MCF 10A (cell line): Measurements from ENCODE around the gene SGK2. TPM values are rescaled to one million over a fixed set of nuclear protein-coding genes. Genes with fewer than 3 reads are reported as not detected.
A peak's percentile ranks its signal among the peaks of the same experiment; 100 is the strongest.

Experiments
- BruUV-seq: library from RNA; stranded (reverse); fragments of 400-500 nt; replicated peaks from 2 replicates; lab custom pipeline; 2021; lab: Mats Ljungman, UMichigan
- CTCF ChIA-PET: fragments of 300-600 bp; sonication (Branson Sonifier 250); formaldehyde crosslinking; extraction: SDS; loops from one replicate; lab custom pipeline; 2021; ENCODE audit warnings: antibody characterized with exemption, inconsistent platforms; lab: Yijun Ruan, JAX
- POLR2A ChIA-PET: fragments of 300-600, 350-650 bp; sonication (Branson Sonifier 250); formaldehyde crosslinking; extraction: SDS; loops from one replicate; lab custom pipeline; 2020; ENCODE audit warnings: antibody characterized with exemption, inconsistent platforms; lab: Yijun Ruan, JAX
- DNase-seq: peaks from one replicate; pipeline ENCODE4 v3.0.0-alpha.2; 2018; ENCODE audit not compliant: unreplicated experiment
- H3K27ac Mint-ChIP-seq: one replicate; pipeline ENCODE4 v1.8.0; 2022; ENCODE audit warnings: mild to moderate bottlenecking, low read depth, mixed read lengths; ENCODE audit not compliant: unreplicated experiment
- H3K27me3 Mint-ChIP-seq: one replicate; pipeline ENCODE4 v1.8.0; 2022; ENCODE audit warnings: mixed read lengths; ENCODE audit not compliant: insufficient read depth, unreplicated experiment
- H3K36me3 Mint-ChIP-seq: one replicate; pipeline ENCODE4 v1.8.0; 2022; ENCODE audit warnings: mild to moderate bottlenecking, moderate library complexity, mixed read lengths; ENCODE audit not compliant: insufficient read depth, unreplicated experiment
- H3K4me1 Mint-ChIP-seq: one replicate; pipeline ENCODE4 v1.8.0; 2022; ENCODE audit warnings: mixed read lengths; ENCODE audit not compliant: insufficient read depth, unreplicated experiment
- H3K4me3 Mint-ChIP-seq: one replicate; pipeline ENCODE4 v1.8.0; 2022; ENCODE audit warnings: mild to moderate bottlenecking, moderate library complexity, mixed read lengths; ENCODE audit not compliant: unreplicated experiment
- H3K9me3 Mint-ChIP-seq: one replicate; pipeline ENCODE4 v1.8.0; 2022; ENCODE audit warnings: mixed read lengths; ENCODE audit not compliant: unreplicated experiment
- intact Hi-C: fragments of 100-400 bp; cut with micrococcal nuclease; formaldehyde crosslinking; loops from 2 replicates; pipeline ENCODE4 v1.14.1; 2022
- total RNA-seq: library from RNA; stranded (reverse); gene quantifications from 2 replicates; pipeline ENCODE4 v1.2.3, GENCODE V29; 2022
- TF ChIP-seq, protein P1 (sequence below): fragments of 200-600 bp; IDR thresholded peaks from one replicate; pipeline ENCODE4 v1.8.0; 2022; ENCODE audit warnings: antibody characterized with exemption, mild to moderate bottlenecking; ENCODE audit not compliant: unreplicated experiment

The SGK2 gene
- total RNA-seq, 1 experiment from 2014 or later = 0.33 TPM

DNA sequence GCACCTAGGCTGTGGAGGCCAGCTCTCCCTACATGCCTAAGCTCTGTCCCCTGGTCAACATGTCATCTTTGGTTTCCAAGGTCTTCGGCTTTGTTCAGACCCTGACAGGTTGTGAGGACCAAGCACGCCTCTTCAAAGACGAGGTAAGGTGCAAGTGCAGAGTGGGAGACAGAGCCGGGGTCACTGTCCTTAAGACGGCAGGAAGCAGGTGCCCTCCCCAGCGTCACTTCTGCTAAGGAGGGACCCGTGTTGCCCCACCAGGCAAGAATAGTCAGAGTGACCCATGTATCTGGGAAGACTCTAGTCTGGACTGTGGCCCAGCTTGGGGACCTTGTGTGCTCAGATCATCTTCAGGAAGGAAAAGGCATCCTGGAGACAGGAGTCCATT is 18.2 kb upstream of the SGK2 start:
- ChIA-PET POLR2A (no interaction called here), CTCF (interaction anchor here (0.6 to 6.1 kb wide), 9 partner anchors 10 to 665 kb away, joined by 3 to 81 read pairs (median 52); no protein-coding TSS in a partner anchor)
- no peak for DNase-seq
- no peak overlapping the region for H3K4me3 Mint-ChIP-seq
- H3K9me3 Mint-ChIP-seq = no peaks in the 10 kb centered on the region
- H3K36me3 Mint-ChIP-seq = peaks cover 7% of the 10 kb centered on the region
- intact Hi-C loops = no loop called here
- H3K27ac Mint-ChIP-seq = no peak overlapping the region
- TF ChIP-seq, protein P1, sequence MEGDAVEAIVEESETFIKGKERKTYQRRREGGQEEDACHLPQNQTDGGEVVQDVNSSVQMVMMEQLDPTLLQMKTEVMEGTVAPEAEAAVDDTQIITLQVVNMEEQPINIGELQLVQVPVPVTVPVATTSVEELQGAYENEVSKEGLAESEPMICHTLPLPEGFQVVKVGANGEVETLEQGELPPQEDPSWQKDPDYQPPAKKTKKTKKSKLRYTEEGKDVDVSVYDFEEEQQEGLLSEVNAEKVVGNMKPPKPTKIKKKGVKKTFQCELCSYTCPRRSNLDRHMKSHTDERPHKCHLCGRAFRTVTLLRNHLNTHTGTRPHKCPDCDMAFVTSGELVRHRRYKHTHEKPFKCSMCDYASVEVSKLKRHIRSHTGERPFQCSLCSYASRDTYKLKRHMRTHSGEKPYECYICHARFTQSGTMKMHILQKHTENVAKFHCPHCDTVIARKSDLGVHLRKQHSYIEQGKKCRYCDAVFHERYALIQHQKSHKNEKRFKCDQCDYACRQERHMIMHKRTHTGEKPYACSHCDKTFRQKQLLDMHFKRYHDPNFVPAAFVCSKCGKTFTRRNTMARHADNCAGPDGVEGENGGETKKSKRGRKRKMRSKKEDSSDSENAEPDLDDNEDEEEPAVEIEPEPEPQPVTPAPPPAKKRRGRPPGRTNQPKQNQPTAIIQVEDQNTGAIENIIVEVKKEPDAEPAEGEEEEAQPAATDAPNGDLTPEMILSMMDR = no peak
- no TSS peak for BruUV-seq
- peaks cover 5% of the 10 kb centered on the region for H3K4me1 Mint-ChIP-seq
- no peaks in the 10 kb centered on the region for H3K27me3 Mint-ChIP-seq

DNA sequence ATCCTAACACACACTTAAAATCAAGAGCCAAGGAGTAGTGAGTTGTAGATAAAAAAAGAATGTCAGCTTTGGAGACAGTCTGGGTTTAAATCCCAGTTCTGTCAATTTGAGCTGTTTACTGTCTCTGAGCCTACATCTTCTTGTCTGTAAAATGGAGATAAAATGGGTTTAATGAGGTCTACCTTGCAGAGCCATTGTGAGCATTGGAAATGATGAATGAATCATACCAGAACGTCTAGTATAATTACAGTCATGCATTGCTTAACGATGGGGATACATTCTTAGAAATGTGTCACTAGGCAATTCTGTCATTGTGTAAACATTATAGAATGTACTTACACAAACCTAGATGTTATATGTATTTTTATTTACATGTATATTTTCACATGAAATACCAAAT is 17.6 kb upstream of the SGK2 start:
- H3K27ac Mint-ChIP-seq = no peak overlapping the region
- intact Hi-C loops = no loop called here

DNA sequence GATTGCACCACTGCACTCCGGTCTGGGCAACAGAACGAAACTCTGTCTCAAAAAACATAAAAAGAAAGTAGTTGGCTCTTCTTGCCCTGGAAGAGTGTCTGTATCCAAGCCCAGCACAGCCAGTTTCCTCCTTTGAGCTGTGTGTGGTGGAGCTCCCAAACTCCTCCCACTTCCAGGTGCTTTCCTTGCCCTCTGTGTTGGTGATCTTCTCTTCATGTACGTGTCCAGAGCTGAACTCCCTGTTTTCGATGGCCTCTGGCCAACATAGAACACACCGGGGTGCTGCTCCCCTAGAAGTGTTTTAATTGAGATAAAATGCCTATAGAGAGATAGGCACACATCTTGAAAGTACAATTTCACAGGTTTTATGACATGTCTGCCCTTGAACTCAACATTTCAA is 16.7 kb upstream of the SGK2 start:
- intact Hi-C loops = no loop called here
- Mint-ChIP-seq H3K27me3 (no peaks in the 10 kb centered on the region), H3K4me1 (peaks cover 5% of the 10 kb centered on the region), H3K4me3 (no peak overlapping the region), H3K9me3 (peaks cover 9% of the 10 kb centered on the region), H3K27ac (no peak overlapping the region), H3K36me3 (peaks cover 7% of the 10 kb centered on the region)
- BruUV-seq = no TSS peak
- ChIA-PET CTCF (interaction anchor here (0.6 to 1.2 kb wide), 9 partner anchors 14 to 207 kb away, joined by 3 to 4 read pairs (median 4); no protein-coding TSS in a partner anchor), POLR2A (interaction anchor here (1.0 kb wide), 1 partner anchor 78 kb away, joined by 3 read pairs; no protein-coding TSS in a partner anchor)
- TF ChIP-seq, protein P1 = no peak
- DNase-seq = no peak

More for the DNA sequence above, 17.6 kb upstream of the SGK2 start:
- CTCF ChIA-PET = interaction anchor here (0.7 to 6.0 kb wide), 6 partner anchors 9 to 665 kb away, joined by 3 to 81 read pairs (median 30); no protein-coding TSS in a partner anchor
- TF ChIP-seq, protein P1 = no peak
- H3K4me1 Mint-ChIP-seq = peaks cover 5% of the 10 kb centered on the region
- BruUV-seq = no TSS peak
- DNase-seq = peak; percentile 47
- POLR2A ChIA-PET = no interaction called here
- H3K36me3 Mint-ChIP-seq = peaks cover 7% of the 10 kb centered on the region
- H3K9me3 Mint-ChIP-seq = peaks cover 1% of the 10 kb centered on the region
- no peak overlapping the region for H3K4me3 Mint-ChIP-seq
- no peaks in the 10 kb centered on the region for H3K27me3 Mint-ChIP-seq

DNA sequence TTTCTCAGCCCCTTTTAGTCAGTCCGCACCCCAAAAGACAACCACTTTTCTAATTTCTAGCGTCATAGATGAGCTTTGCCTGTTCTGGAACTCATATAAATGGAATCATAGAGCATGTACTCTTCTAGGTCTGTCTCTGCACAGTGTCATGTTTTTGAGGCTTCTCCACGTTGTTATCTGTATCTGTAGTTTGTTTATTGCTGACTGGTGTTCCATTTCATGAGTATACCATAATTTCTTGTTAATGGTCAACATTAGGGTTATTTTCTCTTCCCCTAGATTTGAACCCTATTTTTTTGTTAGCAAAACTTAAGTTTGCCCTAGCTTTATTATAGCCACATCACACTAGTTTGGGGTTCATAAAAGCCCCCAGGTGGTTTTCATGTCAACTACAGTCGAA is 16.2 kb upstream of the SGK2 start:
- H3K27ac Mint-ChIP-seq = no peak overlapping the region
- no peak for DNase-seq
- BruUV-seq = no TSS peak
- H3K9me3 Mint-ChIP-seq = peaks cover 14% of the 10 kb centered on the region
- ChIA-PET CTCF (interaction anchor here (0.6 to 1.1 kb wide), 8 partner anchors 13 to 206 kb away, joined by 3 to 6 read pairs (median 4); no protein-coding TSS in a partner anchor), POLR2A (interaction anchor here (0.6 to 1.0 kb wide), 4 partner anchors 27 to 167 kb away, joined by 3 to 4 read pairs (median 4); no protein-coding TSS in a partner anchor)
- H3K4me1 Mint-ChIP-seq = peaks cover 5% of the 10 kb centered on the region
- TF ChIP-seq, protein P1 = no peak
- H3K27me3 Mint-ChIP-seq = no peaks in the 10 kb centered on the region
- H3K4me3 Mint-ChIP-seq = no peak overlapping the region
- H3K36me3 Mint-ChIP-seq = peaks cover 7% of the 10 kb centered on the region
- intact Hi-C loops = no loop called here
